ENCODE measurements around the gene EFCAB9. TPM values are rescaled to one million over a fixed set of nuclear protein-coding genes. Genes with fewer than 3 reads are reported as not detected.

EFCAB9 gene
- total RNA-seq, 1 donor = not detected

GRCh38 chr5:172235132-172235780 is 41.3 kb downstream of the EFCAB9 start:
- no peak overlapping the region for H3K4me3 ChIP-seq (ENCODE audit: low read depth, low read length)
- peak; percentile 15 for DNase-seq (ENCODE audit: low read depth)
- TF ChIP-seq CTCF (IDR thresholded peaks at IDR 0.05; ENCODE audit: insufficient read depth, low read depth, low read length) = no peak

DNA sequence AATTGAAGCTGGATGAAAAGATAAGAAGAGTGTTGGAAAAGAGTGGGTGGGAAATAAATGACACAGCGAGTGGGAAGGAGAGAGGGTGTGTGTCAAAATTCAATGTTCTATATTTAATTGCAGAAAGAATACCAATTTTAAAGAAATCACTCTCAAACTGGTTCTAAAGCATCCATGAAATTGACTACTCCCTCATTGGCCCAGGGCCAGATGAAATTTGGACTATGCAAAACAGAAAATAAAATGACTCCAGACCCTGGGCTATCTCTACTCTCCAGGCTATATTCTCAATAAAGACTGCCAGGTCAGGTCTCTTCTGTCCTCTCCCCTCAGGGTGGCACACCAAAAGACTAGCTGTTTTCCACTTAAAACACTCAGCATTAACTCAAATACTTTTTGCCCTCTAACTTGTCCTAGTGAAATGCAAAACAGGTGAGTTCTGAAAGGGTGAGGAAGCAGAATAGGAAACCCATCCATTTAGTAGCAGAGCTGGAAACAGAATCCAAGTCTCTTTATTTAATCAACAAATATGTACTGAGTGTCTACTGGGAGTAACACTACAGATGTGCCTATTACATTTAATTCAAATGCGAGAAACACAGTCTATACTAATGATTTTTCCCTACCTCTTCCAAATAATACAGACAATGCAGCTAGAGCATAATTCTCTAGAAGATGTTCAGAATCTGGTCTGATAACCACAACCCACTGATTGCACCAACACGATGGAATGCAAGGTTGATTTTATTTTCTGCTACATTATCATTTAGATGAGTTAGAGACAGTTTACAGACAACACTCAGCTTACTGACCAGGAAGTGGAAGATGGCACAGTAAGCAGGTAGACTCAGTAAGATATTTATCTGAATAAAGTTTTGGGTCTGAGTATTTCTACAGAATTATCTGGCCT is 42.1 kb downstream of the EFCAB9 start:
- no peak for DNase-seq (ENCODE audit: low read depth)
- H3K4me3 ChIP-seq (ENCODE audit: low read depth, low read length) = no peak overlapping the region
- TF ChIP-seq CTCF (IDR thresholded peaks at IDR 0.05; ENCODE audit: insufficient read depth, low read depth, low read length) = no peak

- H3K4me3 ChIP-seq (ENCODE audit: low read depth, low read length) = no peak overlapping the region
- no peak for TF ChIP-seq CTCF (IDR thresholded peaks at IDR 0.05; ENCODE audit: insufficient read depth, low read depth, low read length)
- no peak for DNase-seq (ENCODE audit: low read depth)
Measured at GRCh38 chr5:172238334-172238733, 44.4 kb downstream of the EFCAB9 start.

DNA sequence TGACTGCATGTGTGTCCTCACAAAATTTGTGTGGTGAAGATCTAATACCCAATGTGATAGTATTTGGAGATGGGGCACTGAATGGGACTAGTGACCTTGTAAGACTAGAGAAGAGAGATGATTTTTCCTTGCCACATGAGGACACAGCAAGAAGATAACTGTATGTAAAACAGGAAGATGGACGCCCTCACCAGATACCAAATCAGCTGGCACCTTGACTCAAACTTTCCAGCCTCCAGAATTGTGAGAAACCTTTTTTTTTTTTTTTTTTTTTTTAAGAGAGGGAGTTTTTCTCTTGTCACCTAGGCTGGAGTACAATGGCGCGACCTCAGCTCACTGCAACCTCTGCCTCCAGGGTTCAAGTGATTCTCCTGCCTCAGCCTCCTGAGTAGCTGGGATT is 49.3 kb downstream of the EFCAB9 start:
- no peak for TF ChIP-seq CTCF (IDR thresholded peaks at IDR 0.05; ENCODE audit: insufficient read depth, low read depth, low read length)
- DNase-seq (ENCODE audit: low read depth) = no peak
- H3K4me3 ChIP-seq (ENCODE audit: low read depth, low read length) = no peak overlapping the region

- DNase-seq (ENCODE audit: low read depth) = no peak
- H3K4me3 ChIP-seq (ENCODE audit: low read depth, low read length) = no peak overlapping the region
- no peak for TF ChIP-seq CTCF (IDR thresholded peaks at IDR 0.05; ENCODE audit: insufficient read depth, low read depth, low read length)
Measured at GRCh38 chr5:172245046-172245445, 51.1 kb downstream of the EFCAB9 start.

- no peak overlapping the region for H3K4me3 ChIP-seq (ENCODE audit: low read depth, low read length)
- no peak for TF ChIP-seq CTCF (IDR thresholded peaks at IDR 0.05; ENCODE audit: insufficient read depth, low read depth, low read length)
- DNase-seq (ENCODE audit: low read depth) = no peak
Measured at GRCh38 chr5:172245703-172246125, 51.7 kb downstream of the EFCAB9 start.

All from fibroblast of villous mesenchyme (primary cell).